ENCODE data around the gene PIM2.

The PIM2 gene

GRCh38 chrX:48904626-48905025 lies 14.2 kb downstream of the PIM2 start:
- no peak for TF ChIP-seq GATA3 (IDR thresholded peaks at IDR 0.05; ENCODE audit: low read depth, low read length)
- no peak for TF ChIP-seq GATA2 (IDR thresholded peaks at IDR 0.05; ENCODE audit: low read depth, low read length)

- TF ChIP-seq GATA2 (IDR thresholded peaks at IDR 0.05; ENCODE audit: low read depth, low read length) (no peak), GATA3 (IDR thresholded peaks at IDR 0.05; ENCODE audit: low read depth, low read length) (no peak)
These were observed 14.6 kb downstream of the PIM2 start for GRCh38 chrX:48904180-48904579.

- TF ChIP-seq GATA3 (IDR thresholded peaks at IDR 0.05; ENCODE audit: low read depth, low read length): no peak
- no peak for TF ChIP-seq GATA2 (IDR thresholded peaks at IDR 0.05; ENCODE audit: low read depth, low read length)
These were observed 15.5 kb downstream of the PIM2 start for GRCh38 chrX:48903290-48903689.

- TF ChIP-seq GATA2 (IDR thresholded peaks at IDR 0.05; ENCODE audit: low read depth, low read length): no peak
- TF ChIP-seq GATA3 (IDR thresholded peaks at IDR 0.05; ENCODE audit: low read depth, low read length): no peak
These were observed 16.0 kb downstream of the PIM2 start for GRCh38 chrX:48902776-48903175.

- TF ChIP-seq GATA3 (IDR thresholded peaks at IDR 0.05; ENCODE audit: low read depth, low read length) (no peak), GATA2 (IDR thresholded peaks at IDR 0.05; ENCODE audit: low read depth, low read length) (no peak)
These were observed 16.7 kb downstream of the PIM2 start for GRCh38 chrX:48902135-48902534.

- TF ChIP-seq GATA3 (IDR thresholded peaks at IDR 0.05; ENCODE audit: low read depth, low read length): no peak
- TF ChIP-seq GATA2 (IDR thresholded peaks at IDR 0.05; ENCODE audit: low read depth, low read length): no peak
These were observed 17.8 kb downstream of the PIM2 start for GRCh38 chrX:48901069-48901468.

GRCh38 chrX:48899078-48899410 lies 19.8 kb downstream of the PIM2 start:
- TF ChIP-seq GATA3 (IDR thresholded peaks at IDR 0.05; ENCODE audit: low read depth, low read length) (no peak), GATA2 (IDR thresholded peaks at IDR 0.05; ENCODE audit: low read depth, low read length) (no peak)

GRCh38 chrX:48897625-48898306 lies 21.1 kb downstream of the PIM2 start, which contains the start of the genes PQBP1 and TIMM17B:
Gene PQBP1, plus strand, starts transcription at chrX:48897930. Its CDS starts 580 bp downstream, at chrX:48898510.
Gene TIMM17B, minus strand, starts transcription at chrX:48897768. Its CDS starts 19 bp downstream, at chrX:48897749.
- TF ChIP-seq GATA2 (IDR thresholded peaks at IDR 0.05; ENCODE audit: low read depth, low read length): no peak
- no peak for TF ChIP-seq GATA3 (IDR thresholded peaks at IDR 0.05; ENCODE audit: low read depth, low read length)

GRCh38 chrX:48897157-48897624 lies 21.6 kb downstream of the PIM2 start:
- no peak for TF ChIP-seq GATA3 (IDR thresholded peaks at IDR 0.05; ENCODE audit: low read depth, low read length)
- TF ChIP-seq GATA2 (IDR thresholded peaks at IDR 0.05; ENCODE audit: low read depth, low read length): no peak

- no peak for TF ChIP-seq GATA3 (IDR thresholded peaks at IDR 0.05; ENCODE audit: low read depth, low read length)
- no peak for TF ChIP-seq GATA2 (IDR thresholded peaks at IDR 0.05; ENCODE audit: low read depth, low read length)
These were observed 22.2 kb downstream of the PIM2 start for GRCh38 chrX:48896611-48897011.

- TF ChIP-seq GATA3 (IDR thresholded peaks at IDR 0.05; ENCODE audit: low read depth, low read length) (no peak), GATA2 (IDR thresholded peaks at IDR 0.05; ENCODE audit: low read depth, low read length) (no peak)
These were observed 23.9 kb downstream of the PIM2 start for GRCh38 chrX:48894891-48895290.

- no peak for TF ChIP-seq GATA3 (IDR thresholded peaks at IDR 0.05; ENCODE audit: low read depth, low read length)
- no peak for TF ChIP-seq GATA2 (IDR thresholded peaks at IDR 0.05; ENCODE audit: low read depth, low read length)
These were observed 25.1 kb downstream of the PIM2 start for GRCh38 chrX:48893556-48894348.

- TF ChIP-seq GATA3 (IDR thresholded peaks at IDR 0.05; ENCODE audit: low read depth, low read length) (no peak), GATA2 (IDR thresholded peaks at IDR 0.05; ENCODE audit: low read depth, low read length) (no peak)
These were observed 25.9 kb downstream of the PIM2 start for GRCh38 chrX:48892896-48893295.

- TF ChIP-seq GATA2 (IDR thresholded peaks at IDR 0.05; ENCODE audit: low read depth, low read length) (no peak), GATA3 (IDR thresholded peaks at IDR 0.05; ENCODE audit: low read depth, low read length) (no peak)
These were observed 27.2 kb downstream of the PIM2 start for GRCh38 chrX:48891402-48892288.
